Measurements from ENCODE around the gene TTLL3. TPM values are rescaled to one million over a fixed set of nuclear protein-coding genes. Genes with fewer than 3 reads are reported as not detected.

The TTLL3 gene
- total RNA-seq, 4 donors from 2014 or later = 36.5 to 125 (median 70.0) TPM

- no peak for TF ChIP-seq CTCF (IDR thresholded peaks at IDR 0.05; ENCODE audit: low read depth)
These were observed 1.6 kb upstream of the TTLL3 start for GRCh38 chr3:9808345-9809037.

DNA sequence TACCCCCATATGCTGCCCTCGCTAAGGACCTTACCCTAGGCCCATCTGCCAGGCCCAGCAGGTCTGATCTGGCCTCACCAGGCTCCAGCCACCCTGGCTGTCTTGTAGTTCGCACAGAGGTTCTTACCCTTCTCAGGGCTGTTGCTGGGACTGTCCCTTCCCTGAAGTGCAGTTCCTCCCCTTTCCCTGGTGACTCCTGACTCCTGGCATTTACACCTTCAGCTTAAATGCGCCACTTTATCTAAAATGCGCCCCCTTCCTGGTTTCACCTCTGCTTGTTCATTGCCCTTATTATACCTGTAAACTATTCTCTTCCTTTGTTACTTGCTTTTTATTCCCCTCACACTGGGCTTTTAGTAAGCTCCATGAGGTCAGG is 835 bp upstream of the TTLL3 start:
- no peak for TF ChIP-seq CTCF (IDR thresholded peaks at IDR 0.05; ENCODE audit: low read depth)

GRCh38 chr3:9810433-9810770 is 340 bp downstream of the TTLL3 start:
- no peak for TF ChIP-seq CTCF (IDR thresholded peaks at IDR 0.05; ENCODE audit: low read depth)

DNA sequence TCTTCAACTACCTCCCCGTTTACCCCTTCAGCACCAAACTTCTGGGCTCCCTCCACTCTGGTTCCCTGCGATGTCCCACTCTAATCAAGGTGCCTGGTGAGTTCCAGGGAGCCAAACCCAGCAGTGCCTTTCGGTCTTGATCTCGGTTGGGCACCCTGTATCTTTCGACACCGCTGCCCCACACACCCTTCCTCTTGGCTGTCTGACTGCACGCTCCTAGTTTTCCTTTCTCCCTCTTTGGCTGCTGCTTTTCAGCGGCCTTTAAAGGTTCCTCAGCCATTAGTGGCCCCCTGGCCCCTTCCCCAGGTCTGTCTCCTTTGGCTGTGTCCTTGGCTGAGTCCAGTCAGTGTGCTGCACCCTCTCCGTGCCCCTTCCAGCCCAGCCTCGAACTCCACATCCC is 784 bp downstream of the TTLL3 start:
- TF ChIP-seq CTCF (IDR thresholded peaks at IDR 0.05; ENCODE audit: low read depth) = no peak

GRCh38 chr3:9812870-9813483 is 2.9 kb downstream of the TTLL3 start:
- no peak for TF ChIP-seq CTCF (IDR thresholded peaks at IDR 0.05; ENCODE audit: low read depth)

DNA sequence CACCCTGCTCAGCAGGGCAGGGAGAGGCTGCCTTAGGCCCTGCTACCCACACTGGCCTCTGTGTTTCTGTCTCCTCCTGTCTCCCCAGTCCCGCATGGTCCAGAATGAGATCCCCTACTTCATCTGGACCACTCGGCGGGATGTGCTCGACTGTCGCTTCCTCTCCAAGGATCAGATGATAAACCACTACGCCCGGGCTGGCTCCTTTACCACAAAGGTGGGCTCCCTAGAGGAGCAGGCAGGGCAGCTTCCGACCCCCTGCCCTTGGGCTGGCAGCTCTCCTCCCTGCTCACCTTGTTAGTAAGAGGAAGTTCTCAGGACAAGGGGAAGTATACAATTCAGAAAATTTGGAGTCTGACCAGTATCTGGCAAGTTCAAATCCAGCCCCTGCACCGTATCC is 5.9 kb downstream of the TTLL3 start:
- TF ChIP-seq CTCF (IDR thresholded peaks at IDR 0.05; ENCODE audit: low read depth) = no peak

- no peak for TF ChIP-seq CTCF (IDR thresholded peaks at IDR 0.05; ENCODE audit: low read depth)
These were observed 7.4 kb downstream of the TTLL3 start for GRCh38 chr3:9817436-9817835.

Data from subcutaneous adipose tissue (tissue), 4 donors.